Endothelial cell of umbilical vein (primary cell): Measurements from ENCODE around the gene CCDC86.

Source experiments
- CTCF ChIP-seq, 2 donors: IDR thresholded peaks; 1 replicate in 1 of 2; 2 replicates in 1 of 2; pipeline ENCODE4 v1.5.1; 2011; ENCODE audit warnings: low read length in 2 of 2, mild to moderate bottlenecking in 2 of 2, moderate library complexity in 2 of 2, control low read depth in 1 of 2, inconsistent platforms in 1 of 2, low read depth in 1 of 2; ENCODE audit not compliant: insufficient read depth in 1 of 2; ENCODE audit errors: extremely low read depth in 1 of 2
- EZH2 ChIP-seq: IDR thresholded peaks from 2 replicates; pipeline ENCODE4 v1.6.1; 2012; ENCODE audit warnings: borderline replicate concordance, low read depth, mild to moderate bottlenecking, moderate library complexity, low read length, inconsistent platforms; ENCODE audit not compliant: severe bottlenecking
- FOS ChIP-seq: IDR thresholded peaks from 2 replicates; pipeline ENCODE4 v1.6.1; 2011; ENCODE audit warnings: mild to moderate bottlenecking, low read length, moderate library complexity, borderline replicate concordance; ENCODE audit not compliant: insufficient read depth
- GATA2 ChIP-seq: IDR thresholded peaks from 2 replicates; pipeline ENCODE4 v1.7.0; 2011; ENCODE audit warnings: low read depth, mild to moderate bottlenecking, moderate library complexity, mixed read lengths, low read length; ENCODE audit not compliant: insufficient read length, insufficient read depth
- JUN ChIP-seq: IDR thresholded peaks from 2 replicates; pipeline ENCODE4 v1.6.1; 2011; ENCODE audit warnings: borderline replicate concordance, low read depth; ENCODE audit not compliant: insufficient read length, insufficient read depth
- MYC ChIP-seq: IDR thresholded peaks from one replicate; pipeline ENCODE4 v1.6.1; 2011; ENCODE audit warnings: mild to moderate bottlenecking, low read depth, low read length
- POLR2A ChIP-seq: IDR thresholded peaks from 2 replicates; pipeline ENCODE4 v1.6.1; 2012; ENCODE audit warnings: low read depth, mild to moderate bottlenecking, control low read depth, low read length
- POLR2AphosphoS5 ChIP-seq: IDR thresholded peaks from 2 replicates; pipeline ENCODE4 v1.6.1; 2012; ENCODE audit warnings: low read depth, mild to moderate bottlenecking, control low read depth, low read length, moderate library complexity; ENCODE audit not compliant: insufficient read depth
- TF ChIP-seq, protein P1 (sequence below): IDR thresholded peaks from 2 replicates; pipeline ENCODE4 v1.6.1; 2011; ENCODE audit not compliant: insufficient read depth, insufficient read length

DNA sequence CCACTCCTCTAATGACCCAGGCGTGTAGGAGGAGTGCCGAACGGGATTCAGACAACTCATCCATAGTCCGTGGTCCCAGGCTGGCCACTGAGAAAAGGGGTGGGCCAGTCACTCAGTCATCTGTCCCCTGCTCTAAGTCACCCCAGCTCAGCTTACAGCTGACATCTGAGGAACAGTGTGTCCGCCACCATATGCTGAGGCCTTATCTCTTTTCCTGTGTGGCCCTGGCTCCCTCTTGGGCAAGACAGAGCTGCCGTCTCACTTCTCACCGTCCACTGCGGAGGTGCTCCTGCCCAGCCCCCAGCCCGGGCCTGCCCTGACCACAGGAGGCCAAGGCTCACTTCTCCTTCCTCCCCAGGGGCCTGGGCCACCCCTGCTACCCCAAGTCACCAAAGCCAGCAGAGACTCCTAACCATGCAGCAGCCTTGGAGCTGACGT is 6.8 kb downstream of the CCDC86 start:
- TF ChIP-seq POLR2AphosphoS5 (no peak), CTCF (IDR thresholded peaks at IDR 0.05; ENCODE audit: extremely low read depth in 1 of 2, insufficient read depth in 1 of 2, low read depth in 1 of 2, low read length in 2 of 2) (no peak), EZH2 (no peak), POLR2A (no peak), FOS (no peak), MYC (no peak), GATA2 (no peak), JUN (no peak)
- TF ChIP-seq, protein P1, sequence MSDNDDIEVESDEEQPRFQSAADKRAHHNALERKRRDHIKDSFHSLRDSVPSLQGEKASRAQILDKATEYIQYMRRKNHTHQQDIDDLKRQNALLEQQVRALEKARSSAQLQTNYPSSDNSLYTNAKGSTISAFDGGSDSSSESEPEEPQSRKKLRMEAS, result no peak
